ENCODE measurements around the gene PLEKHA1.
A peak's percentile ranks its signal among the peaks of the same experiment; 100 is the strongest.

Gene PLEKHA1

DNA sequence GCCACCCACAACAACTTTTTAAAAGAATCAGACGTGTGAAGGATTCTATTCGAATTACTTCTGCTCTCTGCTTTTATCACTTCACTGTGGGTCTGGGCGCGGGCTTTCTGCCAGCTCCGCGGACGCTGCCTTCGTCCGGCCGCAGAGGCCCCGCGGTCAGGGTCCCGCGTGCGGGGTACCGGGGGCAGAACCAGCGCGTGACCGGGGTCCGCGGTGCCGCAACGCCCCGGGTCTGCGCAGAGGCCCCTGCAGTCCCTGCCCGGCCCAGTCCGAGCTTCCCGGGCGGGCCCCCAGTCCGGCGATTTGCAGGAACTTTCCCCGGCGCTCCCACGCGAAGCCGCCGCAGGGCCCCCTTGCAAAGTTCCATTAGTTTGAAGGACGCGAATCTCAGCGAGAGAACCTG, 86.4 kb downstream of the PLEKHA1 start:
- DNase-seq = peak in 2 of 51 donors; percentile 41 to 50

DNA sequence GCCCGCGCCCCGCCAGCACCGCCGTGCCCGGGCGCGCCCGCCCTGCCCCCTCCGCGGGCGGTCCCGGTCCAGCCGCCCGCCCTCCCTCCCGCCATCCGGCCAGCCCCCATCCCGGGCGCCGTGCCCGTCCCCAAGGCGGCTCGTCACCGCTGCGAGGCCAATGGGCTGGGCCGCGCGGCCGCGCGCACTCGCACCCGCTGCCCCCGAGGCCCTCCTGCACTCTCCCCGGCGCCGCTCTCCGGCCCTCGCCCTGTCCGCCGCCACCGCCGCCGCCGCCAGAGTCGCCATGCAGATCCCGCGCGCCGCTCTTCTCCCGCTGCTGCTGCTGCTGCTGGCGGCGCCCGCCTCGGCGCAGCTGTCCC, 86.8 kb downstream of the PLEKHA1 start, which contains the start of gene HTRA1:
Gene HTRA1 (plus strand): TSS at position 187 of the 362 bp plus-strand sequence. CDS start 100 bp downstream, at position 287.
- DNase-seq = peak in 50 of 51 donors; percentile 20 to 96 (median 83)

DNA sequence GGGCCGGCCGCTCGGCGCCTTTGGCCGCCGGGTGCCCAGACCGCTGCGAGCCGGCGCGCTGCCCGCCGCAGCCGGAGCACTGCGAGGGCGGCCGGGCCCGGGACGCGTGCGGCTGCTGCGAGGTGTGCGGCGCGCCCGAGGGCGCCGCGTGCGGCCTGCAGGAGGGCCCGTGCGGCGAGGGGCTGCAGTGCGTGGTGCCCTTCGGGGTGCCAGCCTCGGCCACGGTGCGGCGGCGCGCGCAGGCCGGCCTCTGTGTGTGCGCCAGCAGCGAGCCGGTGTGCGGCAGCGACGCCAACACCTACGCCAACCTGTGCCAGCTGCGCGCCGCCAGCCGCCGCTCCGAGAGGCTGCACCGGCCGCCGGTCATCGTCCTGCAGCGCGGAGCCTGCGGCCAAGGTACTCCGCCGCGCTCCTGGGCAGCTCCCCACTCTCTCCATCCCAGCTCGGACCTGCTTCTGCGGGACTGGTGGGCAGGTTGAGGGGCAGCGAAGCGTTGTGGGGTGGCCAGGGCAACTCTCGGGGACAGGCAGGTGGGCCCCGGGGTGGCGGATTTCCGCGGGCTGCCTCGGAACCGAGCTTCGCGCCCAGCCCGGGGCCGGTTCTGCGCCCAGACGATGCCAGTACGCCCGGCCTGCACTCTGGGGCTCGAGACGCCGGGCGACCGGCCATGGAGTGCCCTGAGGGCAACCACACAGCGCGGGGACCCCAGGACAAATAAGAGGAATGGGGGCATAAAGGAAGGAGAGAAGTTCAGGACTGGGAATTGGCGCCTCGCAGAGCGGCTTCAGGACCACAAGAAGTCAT, 87.4 kb downstream of the PLEKHA1 start:
- DNase-seq = peak in 6 of 51 donors; percentile 43 to 66 (median 53)

DNA sequence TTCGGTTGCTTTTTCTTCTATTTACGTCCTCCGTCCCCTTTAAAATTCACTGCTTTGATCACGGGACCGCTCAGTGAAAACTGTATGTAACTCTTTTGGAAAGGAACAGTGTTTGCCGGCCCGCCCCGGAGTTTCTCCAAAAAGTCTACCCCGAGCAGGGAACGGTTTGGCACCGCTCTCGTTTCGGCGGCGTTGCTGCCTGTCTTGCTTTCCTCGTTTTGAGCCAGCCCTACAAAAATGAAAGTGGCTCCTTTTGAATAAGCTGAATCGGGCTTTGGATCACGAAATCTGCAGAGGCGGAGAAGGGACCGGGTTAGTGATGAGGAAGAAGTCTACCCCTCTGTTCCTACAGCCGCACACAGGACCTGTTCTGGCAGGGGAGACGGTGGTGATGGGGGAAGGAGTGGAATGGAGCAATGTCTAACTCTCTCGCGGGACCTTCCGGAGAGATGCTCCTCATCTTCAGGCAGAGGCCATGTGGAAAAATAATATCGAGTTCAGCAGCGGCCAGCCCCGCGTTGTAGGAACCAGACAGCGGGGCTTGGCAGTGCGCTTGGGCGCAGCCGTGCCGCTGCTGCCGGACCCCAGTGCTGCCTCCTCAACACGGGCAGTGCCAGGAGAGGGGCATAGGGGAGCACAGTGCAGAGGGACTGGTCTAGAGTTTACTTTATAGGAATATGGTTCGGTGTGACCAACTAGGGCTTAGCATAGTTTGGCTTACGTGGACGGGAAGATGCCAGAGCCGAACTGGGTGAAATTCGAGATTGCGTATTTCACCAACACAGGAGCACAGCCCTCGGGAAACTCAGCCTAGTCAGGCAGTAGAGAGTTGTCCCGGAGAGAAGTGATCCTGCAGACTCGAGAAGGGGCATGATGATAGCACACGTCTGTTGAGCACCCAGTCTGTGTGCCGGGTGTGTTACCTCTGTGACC, 88.3 kb downstream of the PLEKHA1 start:
- DNase-seq = peak in 13 of 51 donors; percentile 27 to 67 (median 33)

DNA sequence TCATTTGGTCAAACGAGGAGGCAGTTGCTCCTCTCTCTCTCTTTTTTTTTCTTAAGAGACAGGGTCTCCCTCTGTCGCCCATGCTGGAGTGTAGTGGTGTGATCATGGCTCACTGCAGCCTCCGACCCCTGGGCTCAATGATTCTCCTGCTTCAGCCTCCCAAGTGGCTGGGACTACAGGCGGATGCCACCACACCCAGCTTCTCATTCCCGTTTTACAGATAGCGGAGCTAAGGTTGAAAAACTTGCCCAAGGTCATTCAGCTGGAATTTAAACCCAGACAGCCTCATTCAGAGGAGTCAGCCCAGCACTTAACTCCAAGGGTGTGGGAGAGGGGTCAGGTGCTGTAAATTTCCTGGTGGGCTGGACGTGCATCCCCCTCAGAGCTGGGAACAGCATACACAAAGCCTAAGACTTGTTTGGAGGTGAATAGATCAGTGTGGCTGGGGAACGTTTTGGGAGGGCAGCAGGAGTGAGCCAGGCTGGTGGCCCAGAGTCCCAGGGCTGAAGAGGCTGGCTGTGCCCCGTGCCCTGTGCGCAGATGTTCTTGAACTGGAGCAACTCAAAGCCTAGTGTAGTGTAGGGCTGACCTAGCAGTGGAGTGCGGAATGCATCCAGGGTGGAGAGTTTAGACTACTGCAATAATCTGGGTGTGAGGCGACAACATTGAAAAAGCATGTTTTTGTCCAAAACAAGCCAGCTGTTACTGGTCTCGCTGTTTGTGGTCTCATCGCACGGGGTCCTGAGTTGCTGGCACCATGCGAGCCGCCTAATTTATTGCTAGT, 89.2 kb downstream of the PLEKHA1 start:
- DNase-seq = peak in 5 of 51 donors; percentile 31 to 69 (median 34)

DNA sequence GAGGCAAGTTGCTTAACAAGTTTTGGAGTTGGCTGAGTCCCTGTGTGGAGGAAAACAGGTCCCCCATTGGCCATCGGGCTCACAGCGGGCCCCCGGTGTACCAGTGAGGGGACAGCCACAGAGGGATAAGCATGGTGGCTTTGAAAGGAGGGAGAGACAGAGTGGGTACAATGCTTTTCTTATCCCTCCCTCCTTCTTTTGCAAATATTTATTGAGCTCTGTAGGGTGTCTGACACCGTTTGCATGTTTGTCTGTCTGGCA, 89.7 kb downstream of the PLEKHA1 start:
- DNase-seq = no peak

DNA sequence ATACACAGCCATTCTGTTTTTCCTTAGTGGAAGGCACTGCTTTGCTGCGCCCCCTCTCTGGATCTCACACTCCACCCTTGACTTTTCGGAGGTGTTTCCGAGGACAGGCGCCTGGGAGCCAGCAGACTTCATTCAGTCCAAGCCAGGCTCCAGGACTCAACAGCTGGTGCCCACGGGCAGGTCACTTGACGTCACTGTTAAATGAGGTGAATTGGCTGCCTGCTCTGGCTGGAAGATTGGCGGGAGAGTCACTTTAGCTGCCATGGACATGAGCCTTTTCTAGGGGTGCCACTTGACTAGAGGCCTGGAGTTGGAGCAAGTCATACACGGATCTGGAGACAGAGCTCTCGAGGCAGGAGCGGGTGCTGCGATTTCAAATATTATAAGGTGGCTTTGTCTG, 90.1 kb downstream of the PLEKHA1 start:
- DNase-seq = peak in 16 of 51 donors; percentile 29 to 65 (median 45)

DNA sequence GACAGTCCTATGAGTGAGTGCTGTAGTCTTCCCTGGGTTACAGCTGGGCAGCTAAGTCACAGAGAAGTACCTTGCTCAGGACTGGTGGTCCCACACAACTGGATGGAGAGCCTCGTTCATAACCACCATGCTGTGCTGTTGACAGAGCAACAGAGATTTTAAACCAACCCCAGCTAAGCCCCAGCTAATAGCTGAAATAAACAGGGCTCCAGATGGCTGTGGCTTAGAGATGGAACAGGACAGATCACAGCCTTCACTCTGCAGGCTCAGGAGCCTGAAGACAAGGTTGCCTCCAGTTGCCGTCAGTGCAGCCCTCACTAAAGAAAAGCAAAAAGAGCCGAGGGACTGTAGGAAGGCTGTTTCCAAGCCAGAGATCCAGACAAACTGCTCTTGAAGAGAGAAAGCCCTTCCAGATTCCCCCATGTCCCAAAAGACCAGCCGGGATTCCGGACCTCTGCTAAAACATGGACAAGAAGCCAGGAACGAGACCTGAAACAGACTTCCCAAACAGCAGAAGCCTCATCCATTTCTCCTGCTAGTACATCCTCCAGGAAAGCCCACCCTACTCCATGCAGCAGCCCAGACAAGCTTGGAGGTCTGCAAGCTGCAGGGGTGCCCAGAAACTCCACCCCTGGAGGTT, 91.0 kb downstream of the PLEKHA1 start:
- peak in 2 of 51 donors; percentile 31 to 50 for DNase-seq

DNA sequence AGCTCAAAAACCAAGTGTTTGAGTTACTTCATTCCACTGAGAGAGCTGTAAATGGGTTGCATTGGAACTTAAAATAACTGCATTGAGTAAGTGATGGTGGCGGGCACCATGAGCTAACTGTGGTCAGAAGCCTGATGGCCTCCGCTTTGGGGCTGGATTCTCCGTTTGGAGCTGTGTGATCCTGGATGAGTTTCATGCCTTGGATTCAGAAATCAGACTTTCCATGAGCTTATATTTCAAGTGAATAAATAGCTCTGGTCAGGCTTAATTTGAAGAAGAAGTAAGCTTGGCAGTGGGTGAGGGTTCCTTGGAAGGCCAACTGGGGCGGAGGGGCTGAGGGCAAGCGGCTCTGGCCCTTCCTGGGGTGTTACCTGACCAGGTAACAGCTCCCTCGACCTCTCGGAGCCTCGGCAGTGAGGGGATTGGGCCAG, 92.5 kb downstream of the PLEKHA1 start:
- no peak for DNase-seq

DNA sequence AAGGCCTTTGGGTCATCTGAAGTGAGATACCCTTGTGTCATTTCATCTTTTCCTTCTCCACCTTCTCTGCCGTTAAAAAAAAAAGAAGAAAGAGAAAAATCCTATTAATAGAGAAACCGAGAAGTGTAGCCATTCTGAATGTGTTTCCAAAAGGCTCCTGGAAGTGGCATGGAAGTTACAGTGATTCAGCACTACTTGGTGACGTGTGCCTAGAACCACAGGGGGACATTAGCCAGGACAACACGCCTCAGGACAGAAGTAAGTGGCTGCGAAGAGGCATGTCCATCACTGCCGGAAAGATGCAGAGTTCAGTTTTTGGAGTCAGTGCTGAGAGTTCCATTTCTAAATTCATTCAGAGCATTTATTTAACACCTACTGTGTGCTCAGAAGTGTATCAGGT, 93.2 kb downstream of the PLEKHA1 start:
- no peak for DNase-seq

DNA sequence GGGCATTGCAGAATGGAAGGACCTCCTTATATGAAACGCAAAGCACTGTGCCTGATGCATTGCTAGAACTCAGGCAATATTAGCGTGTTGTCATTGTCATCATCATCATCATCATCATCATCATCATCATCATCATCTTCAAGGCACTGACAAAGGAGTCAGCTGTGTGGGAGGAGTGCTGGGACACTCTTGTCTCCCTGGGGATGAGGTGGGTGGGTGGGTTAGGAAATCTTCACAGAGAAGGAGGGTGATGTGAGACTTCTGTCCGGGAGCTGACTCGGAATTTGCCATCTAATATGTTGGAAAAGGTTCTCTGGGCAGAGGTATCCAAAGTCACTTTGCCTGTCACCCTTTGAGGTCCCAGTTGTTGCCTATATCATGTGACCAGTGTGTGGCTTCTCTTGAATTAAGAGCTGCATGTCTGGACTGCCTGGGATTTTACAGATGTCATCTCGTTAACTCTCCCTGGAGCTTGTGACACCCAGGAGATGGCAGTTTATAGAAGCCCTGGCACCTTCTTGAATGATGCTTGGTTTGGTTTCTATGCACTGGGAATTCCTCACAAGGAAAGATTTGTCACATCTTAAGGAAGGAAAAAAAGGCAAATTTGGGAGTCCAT, 93.9 kb downstream of the PLEKHA1 start:
- no peak for DNase-seq

DNA sequence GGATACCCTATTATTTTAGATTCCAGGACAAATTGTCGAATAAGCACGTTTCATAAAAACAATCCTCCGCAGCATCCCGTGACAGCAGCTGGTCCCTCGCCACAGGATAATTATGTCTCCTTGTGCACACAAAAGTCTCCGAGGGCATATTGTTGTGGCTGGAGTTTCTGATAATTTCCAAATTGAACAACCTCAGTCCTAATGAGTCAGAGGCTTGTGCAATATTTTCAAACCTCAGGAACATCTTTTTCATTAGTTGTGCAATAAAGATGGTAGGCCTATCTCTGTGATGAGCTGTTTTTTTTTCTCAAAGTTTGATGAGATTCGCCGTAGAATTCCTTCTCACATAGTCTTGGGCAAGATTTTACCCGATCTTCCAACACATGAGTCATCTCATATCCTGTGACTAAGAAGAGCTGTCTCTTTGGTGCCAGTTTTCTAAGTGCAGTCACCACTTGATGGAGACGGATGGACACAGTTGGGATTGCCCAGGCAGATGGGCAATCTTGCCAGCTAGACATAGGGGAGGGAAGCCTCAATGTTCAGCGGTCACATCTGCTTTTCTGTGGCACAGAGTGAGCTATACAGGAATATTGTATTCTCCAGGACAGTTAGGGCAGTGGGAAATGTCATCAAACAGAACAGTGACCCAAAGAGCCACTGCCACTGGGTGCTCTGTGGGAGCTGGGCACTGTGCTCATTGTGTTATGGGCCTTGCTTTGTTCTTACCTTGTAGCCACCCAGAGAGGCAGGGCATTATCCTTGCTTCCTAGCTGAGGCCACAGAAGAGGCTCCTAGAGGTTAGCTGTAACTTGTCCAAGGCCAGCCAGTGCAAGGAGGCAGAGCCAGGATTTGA, 94.6 kb downstream of the PLEKHA1 start:
- peak in 7 of 51 donors; percentile 18 to 52 (median 36) for DNase-seq

DNA sequence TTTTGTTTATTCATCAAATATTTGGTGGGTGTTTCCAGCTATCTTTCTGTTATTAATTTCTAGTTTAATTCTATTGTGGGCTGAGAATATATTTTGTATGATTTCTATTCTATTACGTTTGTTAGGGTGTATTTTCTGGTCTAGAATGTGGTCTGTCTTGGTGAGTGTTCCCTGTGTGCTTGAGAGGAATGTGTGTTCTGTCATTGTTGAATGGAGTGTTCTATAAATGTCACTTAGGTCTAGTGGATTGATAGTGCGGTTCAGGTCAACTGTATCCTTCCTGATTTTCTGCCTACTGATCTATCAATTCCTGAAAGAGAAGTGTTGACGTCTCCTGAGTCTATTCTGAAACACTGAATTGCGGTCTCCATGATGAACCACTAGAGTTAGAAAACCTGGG, 95.3 kb downstream of the PLEKHA1 start:
- DNase-seq = no peak

DNA sequence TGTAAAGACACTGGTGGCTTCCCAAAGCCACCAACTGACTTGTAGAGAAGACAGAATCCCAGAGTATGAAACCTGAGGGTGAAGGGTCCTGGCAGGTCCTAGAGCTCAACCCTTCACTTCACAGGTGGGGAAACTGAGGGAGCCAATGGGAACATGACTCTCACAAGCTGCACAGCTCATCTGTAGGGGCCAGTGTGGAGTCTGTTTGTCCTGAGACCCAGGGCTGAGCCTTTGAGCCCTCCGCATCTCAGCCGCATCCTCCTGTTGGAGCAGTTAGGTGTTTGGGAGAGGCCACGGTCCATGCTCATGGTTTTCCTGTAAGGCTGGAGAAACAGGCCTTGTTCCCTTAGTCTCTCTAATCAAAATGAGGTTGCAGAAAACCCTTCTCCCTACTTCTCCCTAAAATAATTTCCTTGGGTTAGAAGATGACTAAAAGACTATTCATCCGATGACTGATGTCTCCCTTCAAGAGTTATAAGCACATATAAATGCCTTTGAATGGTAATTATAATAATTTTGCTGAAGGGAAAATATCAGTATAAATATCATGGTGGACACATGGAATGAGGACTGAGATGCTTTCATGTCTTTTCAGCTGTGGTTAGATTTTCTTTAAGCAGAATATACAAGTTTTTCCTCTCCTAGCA, 97.1 kb downstream of the PLEKHA1 start:
- DNase-seq = no peak

DNA sequence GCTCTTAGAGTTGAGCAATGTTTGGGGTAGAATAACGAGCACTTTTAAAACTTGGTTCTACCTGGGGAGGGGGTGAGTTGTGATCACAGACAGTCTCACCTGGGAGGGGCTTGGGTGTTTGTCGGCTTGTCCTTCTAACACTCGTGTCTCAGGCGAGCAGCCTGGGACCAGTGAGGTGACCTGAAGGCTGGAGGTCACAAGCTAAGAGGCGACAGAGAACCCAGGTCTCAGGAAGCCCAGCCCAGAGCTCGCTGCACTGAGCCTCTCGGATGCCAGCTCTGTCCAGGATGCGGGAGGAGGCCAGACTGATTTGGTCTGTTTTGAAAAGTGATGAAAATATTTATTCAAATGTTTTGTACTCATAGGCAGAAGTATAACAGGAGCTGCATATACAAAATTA, 98.6 kb downstream of the PLEKHA1 start:
- DNase-seq = no peak

DNA sequence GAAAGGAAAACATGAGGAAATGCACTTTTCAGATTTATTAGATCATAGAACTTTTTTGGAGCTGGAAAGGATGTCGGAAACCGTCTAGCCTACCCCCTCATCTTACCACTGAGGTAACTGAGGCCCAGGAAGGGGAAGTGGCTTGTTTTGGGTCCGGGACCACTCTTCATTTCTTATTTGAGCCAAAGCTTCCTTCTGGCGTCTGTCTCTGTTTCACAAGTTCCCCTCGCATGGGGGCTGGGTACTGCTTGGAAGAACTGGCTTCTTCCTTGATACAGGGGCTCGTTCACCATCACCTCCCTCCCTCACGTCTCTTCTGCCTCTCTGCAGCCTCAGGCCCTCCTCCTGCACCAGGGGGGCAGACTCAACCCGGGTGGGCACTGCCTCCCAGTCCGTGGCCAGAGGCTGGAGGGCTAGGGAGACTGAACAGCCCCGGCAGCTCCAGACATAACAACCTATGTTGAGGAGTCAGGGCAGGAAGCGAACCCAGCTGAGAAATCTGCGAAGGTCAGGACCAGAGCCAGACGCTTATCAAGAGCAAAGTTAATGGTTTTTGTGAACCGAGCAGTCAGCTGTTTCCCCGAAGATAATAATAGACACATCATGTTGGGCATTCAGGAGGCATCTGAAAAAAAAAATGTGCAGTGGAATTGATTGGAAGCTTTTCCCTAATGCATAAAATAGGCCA, 99.8 kb downstream of the PLEKHA1 start:
- peak in 12 of 51 donors; percentile 30 to 61 (median 45) for DNase-seq

DNA sequence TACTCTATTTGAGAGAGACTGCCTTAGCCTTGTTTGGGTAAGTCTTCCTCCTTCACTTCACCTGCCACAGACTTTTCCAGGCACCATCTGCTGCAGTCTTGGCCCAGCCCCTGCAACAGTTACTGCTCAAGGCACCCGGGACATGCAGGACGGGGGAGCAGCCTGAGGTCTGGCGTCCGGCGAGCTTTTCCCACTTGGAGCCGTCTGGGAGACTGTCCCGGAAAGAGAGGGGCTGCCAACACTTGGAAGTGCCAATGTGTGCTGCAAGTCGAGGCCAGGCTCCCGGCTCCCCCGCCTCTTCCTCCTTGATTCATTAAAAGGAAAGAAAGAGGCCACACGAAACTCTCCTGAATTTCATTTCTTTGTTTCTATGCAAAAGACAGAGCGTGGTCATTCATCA, 100.6 kb downstream of the PLEKHA1 start:
- DNase-seq = peak in 37 of 51 donors; percentile 31 to 88 (median 68)

DNA sequence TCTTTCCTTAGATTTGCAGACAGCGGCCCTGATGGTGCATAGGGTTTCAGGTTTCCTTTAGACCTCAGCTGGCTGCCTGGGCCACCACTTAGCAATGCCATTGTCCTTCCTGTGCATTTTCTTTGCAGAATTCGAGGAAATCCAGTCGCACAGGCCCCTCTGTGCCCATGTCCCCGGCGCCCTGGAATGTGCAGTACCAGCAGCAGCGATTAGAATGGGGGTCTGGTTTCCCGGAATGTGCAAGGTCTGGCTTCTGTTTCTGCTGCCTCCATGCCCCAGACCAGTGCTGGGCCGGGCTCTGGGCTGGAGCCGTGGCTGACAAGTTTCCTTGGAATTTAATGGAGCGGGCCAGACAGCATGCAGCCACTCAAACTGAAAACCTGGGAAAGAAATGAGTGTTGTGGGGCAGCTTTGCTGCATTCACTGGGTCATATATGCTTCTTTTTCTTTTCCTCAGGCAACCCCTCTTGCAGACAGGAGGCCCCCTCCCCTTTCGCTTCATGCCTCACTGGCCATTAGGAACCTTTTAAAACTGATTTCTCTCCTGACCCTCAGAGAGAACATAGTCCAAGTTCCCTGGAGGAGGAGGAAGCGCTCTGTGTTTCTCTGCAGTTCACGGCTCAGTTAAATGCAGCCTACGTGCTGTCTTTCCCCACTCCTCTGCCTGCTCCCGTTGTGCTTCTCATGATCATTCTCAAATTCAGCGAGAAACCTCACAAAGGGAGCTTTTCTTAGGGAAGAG, 101.3 kb downstream of the PLEKHA1 start:
- peak in 2 of 51 donors; percentile 63 to 71 for DNase-seq
